Stimulated activated CD4-positive, alpha-beta T cell treated with anti-CD3 and anti-CD28 coated beads, Interleukin-15, amount 100 ng/mL, for 48 hours (primary cell): ENCODE results near the gene MAP7.
"Not testable (repeated sequence)": the region's sequence is repeated elsewhere in the genome, so short reads cannot be mapped to it uniquely, and the experiment has no call there.

Experiments used
- DNase-seq, 2 donors: peaks; one replicate each; pipeline ENCODE4 v3.0.0-alpha.2; 2020; ENCODE audit warnings: low read depth in 2 of 2

The MAP7 gene

GRCh38 chr6:136424901-136425300, 125.3 kb downstream of the MAP7 start:
- DNase-seq = no peak

- no peak for DNase-seq
Measured at GRCh38 chr6:136424450-136424849, 125.8 kb downstream of the MAP7 start.

- DNase-seq = no peak
Measured at GRCh38 chr6:136421537-136422158, 128.6 kb downstream of the MAP7 start.

GRCh38 chr6:136420853-136421252, 129.4 kb downstream of the MAP7 start:
- no peak for DNase-seq

GRCh38 chr6:136415351-136416007, 134.7 kb downstream of the MAP7 start:
- no peak for DNase-seq

- no peak for DNase-seq
Measured at GRCh38 chr6:136412410-136412809, 137.8 kb downstream of the MAP7 start.

GRCh38 chr6:136411453-136412354, 138.5 kb downstream of the MAP7 start:
- DNase-seq = no peak

- DNase-seq = no peak
Measured at GRCh38 chr6:136411025-136411325, 139.2 kb downstream of the MAP7 start.

- no peak for DNase-seq
Measured at GRCh38 chr6:136410201-136411024, 139.8 kb downstream of the MAP7 start.

GRCh38 chr6:136409597-136409996, 140.6 kb downstream of the MAP7 start:
- DNase-seq = no peak

GRCh38 chr6:136408204-136408603, 142.0 kb downstream of the MAP7 start:
- DNase-seq = no peak

GRCh38 chr6:136405420-136406029, 144.7 kb downstream of the MAP7 start:
- no peak for DNase-seq

GRCh38 chr6:136404627-136405419, 145.4 kb downstream of the MAP7 start:
- DNase-seq = no peak

GRCh38 chr6:136404007-136404406, 146.2 kb downstream of the MAP7 start:
- DNase-seq = no peak

- no peak for DNase-seq
Measured at GRCh38 chr6:136403110-136403980, 146.9 kb downstream of the MAP7 start.

- DNase-seq = no peak
Measured at GRCh38 chr6:136401749-136402148, 148.5 kb downstream of the MAP7 start.

- not testable (repeated sequence) for DNase-seq
Measured at GRCh38 chr6:136401236-136401635, 149.0 kb downstream of the MAP7 start.

GRCh38 chr6:136398453-136398852, 151.8 kb downstream of the MAP7 start:
- DNase-seq = no peak

GRCh38 chr6:136396908-136397307, 153.3 kb downstream of the MAP7 start:
- no peak for DNase-seq

GRCh38 chr6:136390959-136391358, 159.3 kb downstream of the MAP7 start:
- not testable (repeated sequence) for DNase-seq
